HG02840 (cell line): Measurements from ENCODE around the gene ALDH3B2.
"Not testable (repeated sequence)": the region's sequence is repeated elsewhere in the genome, so short reads cannot be mapped to it uniquely, and the experiment has no call there.

Experiments
- ATAC-seq: cut with Tn5 transposase; IDR thresholded peaks from one replicate; pipeline ENCODE4 v1.9.1; 2021; ENCODE audit warnings: mild to moderate bottlenecking, moderate library complexity, moderate number of reproducible peaks; ENCODE audit not compliant: unreplicated experiment, low FRiP score

The ALDH3B2 gene

DNA sequence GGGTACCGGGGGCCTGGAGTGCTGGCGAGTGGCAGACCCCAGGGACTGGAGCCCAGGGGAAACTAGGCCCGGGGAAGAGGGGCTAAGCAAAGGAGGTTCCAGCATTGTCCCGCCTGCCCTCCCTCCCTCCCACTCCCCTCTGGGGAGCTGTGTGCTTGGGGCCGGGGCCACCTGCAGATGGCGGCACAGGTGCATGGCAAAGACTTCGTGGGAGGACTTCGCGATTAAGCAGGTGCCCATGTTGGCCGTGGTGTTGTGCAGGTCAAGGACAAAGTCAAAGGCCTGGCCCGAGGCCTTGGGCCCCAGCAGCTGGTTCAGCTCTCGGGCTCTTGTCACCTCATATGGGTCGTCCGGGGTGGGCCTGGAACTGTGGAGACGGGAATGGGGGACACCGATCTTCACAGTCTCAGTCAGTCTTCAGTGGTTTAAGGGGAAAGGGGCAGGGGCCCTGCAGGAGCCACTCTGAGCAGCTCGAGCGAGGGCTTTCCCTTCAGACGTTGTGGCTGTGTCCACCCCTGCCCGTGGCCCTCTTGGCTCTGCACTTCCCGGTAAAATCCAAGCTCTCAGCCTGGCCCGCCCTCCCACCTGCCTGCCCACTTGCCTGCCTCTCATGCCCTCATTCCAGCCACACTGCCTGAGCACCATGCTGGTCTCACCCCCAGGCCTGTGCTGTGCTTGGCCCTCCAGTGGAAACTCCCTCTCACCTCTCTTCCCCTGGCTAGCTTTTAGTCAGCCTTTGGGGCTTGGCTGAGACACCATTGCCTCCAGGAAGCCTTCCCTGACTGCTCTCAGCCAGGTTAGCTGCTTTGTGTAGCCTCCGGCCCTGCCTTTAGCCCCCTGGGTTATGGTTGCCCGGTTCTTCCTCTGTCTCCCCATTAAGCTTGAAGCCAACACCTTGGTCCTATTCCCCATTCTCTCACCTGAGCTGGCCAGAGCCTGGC lies 28.6 kb downstream of the ALDH3B2 start:
- ATAC-seq = no peak

GRCh38 chr11:67644472-67645418 lies 29.7 kb downstream of the ALDH3B2 start:
- ATAC-seq = no peak

GRCh38 chr11:67644042-67644441 lies 30.4 kb downstream of the ALDH3B2 start:
- no peak for ATAC-seq

- ATAC-seq = no peak
Observed at GRCh38 chr11:67642173-67643120, 32.0 kb downstream of the ALDH3B2 start.

DNA sequence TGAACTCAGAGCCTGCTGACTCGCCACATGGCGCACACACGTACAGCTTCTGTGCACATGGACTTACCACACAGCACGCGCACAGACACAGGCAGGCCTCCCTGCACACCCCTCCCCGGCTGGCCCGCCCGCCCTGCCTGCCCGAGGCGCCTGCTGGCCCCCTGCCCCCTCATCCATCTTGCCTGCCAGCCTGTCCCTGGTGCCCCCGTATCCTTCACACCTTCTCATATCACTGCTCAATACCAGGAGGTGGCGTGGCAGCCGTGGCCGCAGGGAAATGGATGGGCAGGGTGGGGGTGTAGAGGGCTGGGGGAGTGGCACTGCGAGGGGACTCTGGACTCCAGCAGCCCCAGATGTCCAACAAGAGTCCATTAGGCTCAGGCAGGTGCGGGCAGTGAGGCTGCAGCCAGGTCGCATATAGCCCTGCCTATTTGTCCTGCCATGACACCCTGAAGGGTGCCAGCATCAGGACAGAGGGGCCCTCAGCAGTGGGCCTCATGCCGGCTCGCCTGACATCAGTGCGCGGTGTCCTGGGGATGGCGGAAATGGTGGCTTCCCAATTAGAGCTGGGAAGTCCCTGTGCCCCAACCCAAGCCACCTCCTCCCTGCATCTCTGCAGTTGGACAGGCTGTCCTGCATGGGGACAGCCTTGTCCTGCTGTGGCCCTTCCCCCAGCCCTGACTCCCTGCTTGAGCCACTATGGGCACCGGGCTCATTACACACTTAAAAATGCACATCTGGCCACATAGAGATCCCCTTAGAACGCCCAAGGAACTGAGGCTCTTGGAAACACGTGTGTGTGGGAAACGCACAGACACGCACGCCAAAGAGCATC lies 32.9 kb downstream of the ALDH3B2 start:
- no peak for ATAC-seq

- no peak for ATAC-seq
Observed at GRCh38 chr11:67640758-67641337, 33.6 kb downstream of the ALDH3B2 start.

DNA sequence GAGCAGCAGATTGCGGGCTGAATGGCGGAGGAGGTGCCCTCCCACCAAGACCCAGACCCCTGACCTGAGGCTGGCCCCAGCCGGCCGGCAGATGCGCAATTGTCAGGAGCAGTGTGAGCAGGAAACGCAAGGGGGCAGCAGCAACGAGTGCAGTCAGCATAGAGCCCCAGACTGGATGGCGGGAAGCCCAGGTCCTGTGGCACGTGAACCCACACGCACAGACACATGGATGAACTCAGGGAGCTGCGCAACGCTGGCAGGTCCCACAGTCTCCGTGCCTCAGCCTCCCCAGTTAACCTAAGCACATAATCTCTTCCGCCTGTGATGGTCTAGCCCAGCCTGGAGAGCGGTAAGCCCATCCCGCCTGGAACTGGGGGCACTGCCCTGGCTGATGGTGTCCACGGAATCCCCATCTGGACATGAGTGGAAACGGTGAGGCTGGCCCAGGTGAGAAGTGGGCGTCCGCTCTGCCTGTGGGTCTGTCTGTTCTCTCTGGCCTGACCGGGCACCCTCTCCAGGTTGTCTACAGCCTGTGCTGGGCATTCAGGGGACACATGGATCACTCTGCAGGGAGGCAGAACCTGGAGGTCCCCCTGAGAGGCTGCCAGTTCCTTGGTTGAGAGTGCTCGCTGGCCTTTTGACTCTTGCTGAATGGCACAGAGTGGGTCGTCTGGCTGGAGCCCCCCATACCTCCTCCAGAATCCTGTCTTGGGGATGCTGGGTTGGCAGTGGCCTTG lies 34.2 kb downstream of the ALDH3B2 start:
- ATAC-seq = no peak

DNA sequence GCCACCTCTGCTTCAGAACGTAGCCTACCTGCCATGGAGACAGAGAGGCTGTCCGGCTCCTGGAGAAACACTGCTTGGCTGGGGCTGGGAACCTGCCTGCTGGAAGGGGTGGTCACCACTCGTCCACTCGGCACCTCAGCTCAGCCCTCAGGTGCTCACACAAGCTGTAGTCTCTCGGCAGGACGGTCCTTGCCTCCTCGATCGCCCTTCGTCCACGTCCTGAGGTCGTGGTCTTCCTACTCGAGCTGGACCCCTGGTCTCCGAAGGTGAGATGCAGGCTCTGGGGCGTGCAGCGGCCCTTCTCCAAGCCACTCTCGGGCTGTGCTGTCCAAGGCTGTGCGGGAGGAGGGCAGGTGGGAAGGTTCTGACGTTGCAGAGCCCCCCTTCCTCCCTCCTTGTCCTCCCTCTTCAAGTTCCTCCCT lies 35.0 kb downstream of the ALDH3B2 start, which contains the start of gene TBX10:
TBX10 (minus strand) TSS at position 326 of the 422 bp plus-strand sequence; CDS start at position 35, 291 bp downstream.
- no peak for ATAC-seq

DNA sequence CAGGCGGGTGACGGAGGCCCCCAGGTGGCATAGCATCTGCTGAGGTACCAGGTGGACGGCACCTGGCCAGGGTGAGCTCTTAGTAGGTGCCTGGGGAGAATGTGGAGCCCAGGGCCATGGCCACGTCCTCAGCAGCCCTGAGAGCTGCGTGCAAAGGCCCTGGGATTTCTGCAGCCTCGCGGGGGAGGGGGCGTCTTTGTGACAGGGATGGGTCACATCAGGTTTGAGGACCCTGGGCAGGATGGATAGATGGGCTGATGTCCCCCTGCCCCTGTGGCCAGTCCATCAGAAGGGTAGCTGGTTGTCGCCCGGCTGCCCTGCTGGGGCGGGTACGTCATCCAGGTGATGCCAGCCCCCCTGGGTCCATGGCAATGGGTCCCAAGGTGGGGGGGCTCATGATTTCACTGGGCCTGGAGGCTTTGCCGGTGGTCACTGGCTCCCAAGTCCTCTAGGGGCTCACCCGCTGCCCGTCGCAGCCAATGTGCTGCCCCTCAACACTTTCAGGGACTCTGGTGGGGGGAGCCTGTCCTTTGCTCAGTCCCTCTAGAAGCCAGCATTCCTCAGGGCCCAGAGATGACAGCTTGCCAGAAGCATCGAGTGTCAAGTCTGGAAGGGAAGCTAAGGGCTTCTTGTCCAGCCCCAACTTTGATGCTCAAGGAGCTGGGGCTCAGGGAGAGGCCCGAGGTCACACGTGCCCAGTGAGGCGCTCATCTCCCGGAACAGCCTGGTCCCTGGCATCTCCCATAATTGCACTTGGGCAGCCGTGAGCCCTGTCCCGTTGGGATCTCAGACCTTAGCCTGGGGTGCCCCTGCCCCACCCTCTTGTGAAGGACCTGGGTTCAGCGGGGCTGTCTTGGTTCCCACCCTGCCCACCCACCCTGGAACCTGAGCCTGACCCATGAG lies 35.6 kb downstream of the ALDH3B2 start:
- ATAC-seq = no peak

GRCh38 chr11:67637441-67637840 lies 37.0 kb downstream of the ALDH3B2 start:
- not testable (repeated sequence) for ATAC-seq

DNA sequence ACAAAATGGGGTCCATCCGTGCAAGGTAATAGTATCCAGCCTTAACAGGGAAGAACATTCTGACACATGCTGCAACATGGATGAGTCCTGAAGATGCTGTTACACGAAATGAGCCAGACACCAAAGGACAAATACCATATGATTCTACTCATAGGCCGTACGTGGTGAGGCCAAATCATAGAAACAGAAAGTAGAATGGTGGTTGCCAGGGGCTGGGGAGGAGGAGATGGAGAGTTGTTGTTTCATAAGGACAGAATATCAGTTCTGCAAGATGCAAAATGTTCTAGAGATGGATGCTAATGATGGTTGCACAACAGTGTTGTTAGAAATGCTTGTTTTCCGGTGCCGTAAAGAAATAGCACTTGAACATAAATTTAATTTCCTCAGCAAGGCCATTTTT lies 37.5 kb downstream of the ALDH3B2 start:
- no peak for ATAC-seq

DNA sequence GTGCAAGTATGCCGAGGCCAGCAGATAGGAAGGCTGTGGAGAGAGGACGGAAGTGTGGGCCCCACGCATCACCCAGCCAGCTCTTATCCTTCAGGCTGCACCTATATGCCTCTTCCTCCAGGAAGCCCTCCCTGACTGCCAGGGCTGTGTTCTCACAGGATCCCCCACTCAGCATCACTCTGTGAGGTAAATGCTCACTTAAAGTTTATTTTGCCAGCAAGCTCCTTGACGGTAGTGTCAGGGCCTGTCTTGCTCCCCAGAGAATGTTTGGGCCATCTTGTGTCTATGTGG lies 39.2 kb downstream of the ALDH3B2 start:
- no peak for ATAC-seq

DNA sequence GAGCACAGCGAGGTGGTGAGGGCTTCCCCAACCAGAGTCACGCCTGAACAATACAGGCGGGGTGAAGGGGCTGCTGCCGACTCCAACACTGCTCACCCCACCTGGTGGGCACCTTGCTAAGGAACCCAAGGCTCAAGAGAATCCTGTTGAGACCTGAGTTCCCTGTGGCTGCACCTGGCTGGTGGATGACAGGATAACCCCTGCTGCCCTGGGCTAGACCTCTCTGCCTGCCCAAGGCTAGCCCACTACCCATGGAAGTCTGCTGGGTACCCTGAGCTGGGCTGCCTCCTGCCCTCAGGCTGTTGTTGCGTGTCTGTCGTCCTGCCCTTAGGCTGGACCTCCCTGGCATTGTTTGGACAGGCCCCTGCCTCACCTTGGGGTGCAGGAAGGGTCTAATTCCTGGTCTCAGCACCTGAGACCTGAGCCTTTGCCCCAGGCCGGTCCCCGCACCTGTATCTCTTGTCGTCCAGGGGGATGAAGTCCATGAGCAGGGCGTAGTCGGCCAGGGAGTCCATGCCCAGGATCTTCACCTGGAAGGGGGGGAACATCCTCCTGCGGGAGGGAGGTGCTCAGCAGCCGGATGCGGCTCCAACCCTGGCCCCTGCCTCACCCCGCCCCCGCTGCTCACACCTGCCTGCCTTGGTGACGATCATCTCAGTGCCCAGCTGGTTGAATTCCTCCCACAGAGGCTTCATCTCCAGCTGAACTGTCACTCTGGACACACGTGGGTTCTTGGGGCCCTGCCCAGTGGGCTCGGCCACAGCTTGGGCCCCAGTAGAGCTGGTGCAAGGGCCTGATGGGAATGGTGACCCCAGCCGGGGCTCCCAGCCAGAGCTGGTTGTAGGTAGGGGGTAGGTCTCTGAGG lies 39.8 kb downstream of the ALDH3B2 start:
- ATAC-seq = no peak

DNA sequence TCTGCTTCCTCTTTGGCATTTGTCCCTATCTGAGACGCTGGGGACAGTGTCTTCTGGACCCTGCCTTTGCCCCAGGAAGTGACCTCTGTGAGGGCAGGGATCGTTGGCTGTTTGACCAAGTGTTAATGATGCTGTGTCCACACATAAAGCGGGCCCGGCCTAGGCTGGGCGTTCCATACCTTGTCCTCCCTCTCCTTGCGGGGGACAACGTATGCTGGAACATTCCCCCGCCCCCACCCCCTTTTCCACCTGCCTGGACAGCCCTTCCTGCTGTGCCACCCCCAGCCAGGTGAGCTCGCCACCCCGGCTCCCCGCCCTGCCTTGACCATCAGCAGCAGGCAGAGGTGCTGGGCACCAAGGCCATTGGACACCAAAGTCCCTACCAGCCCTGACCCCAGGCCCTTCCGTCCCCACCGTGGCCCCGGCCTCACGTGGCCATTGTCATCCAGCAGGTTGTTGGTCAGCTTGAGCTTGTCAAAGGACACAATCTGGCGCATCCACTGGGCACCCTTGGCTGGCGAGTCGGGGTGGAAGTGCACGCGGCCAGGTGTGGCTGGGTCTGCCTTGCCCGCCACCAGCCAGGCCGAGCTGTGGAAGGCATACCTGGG lies 40.6 kb downstream of the ALDH3B2 start:
- no peak for ATAC-seq

GRCh38 chr11:67632982-67633755 lies 41.3 kb downstream of the ALDH3B2 start:
- no peak for ATAC-seq
